Spleen (tissue), 7 donors: Measurements from ENCODE around the gene TMEM212.

Source experiments
- POLR2A ChIP-seq, 3 donors: fragments of 450-650 bp; IDR thresholded peaks; one replicate each; pipeline ENCODE4 v1.5.1; 2017; ENCODE audit warnings: antibody characterized with exemption in 3 of 3, mild to moderate bottlenecking in 1 of 3
- POLR2AphosphoS5 ChIP-seq, 3 donors: sonication (generic); formaldehyde crosslinking; IDR thresholded peaks; one replicate each; pipeline ENCODE4 v1.5.1; 2017; ENCODE audit warnings: antibody characterized with exemption in 3 of 3
- TF ChIP-seq, protein P1 (sequence below), 11 experiments: fragments of 200-600 bp in 7 of 11; fragments of 450-650 bp in 4 of 11; sonication (generic) in 4 of 11; IDR thresholded peaks in 8 of 11; conservative IDR thresholded peaks in 3 of 11; 1 replicate in 7 of 11; 2 replicates in 4 of 11; pipeline versions ENCODE4 v1.4.0 to v1.8.0; 2016 to 2021; ENCODE audit warnings: antibody characterized with exemption in 11 of 11, inconsistent platforms in 4 of 11, mild to moderate bottlenecking in 1 of 11
- donor health status: DM: no; HTN: no; CAD: no; lungs with moderate emphysema.
- donor health status: DM: no; HTN: no; CAD: no.
- donor health status: DM: no; HTN: no; CAD: no.

GRCh38 chr3:171875923-171876412 lies 32.8 kb downstream of the TMEM212 start:
- TF ChIP-seq, protein P1, sequence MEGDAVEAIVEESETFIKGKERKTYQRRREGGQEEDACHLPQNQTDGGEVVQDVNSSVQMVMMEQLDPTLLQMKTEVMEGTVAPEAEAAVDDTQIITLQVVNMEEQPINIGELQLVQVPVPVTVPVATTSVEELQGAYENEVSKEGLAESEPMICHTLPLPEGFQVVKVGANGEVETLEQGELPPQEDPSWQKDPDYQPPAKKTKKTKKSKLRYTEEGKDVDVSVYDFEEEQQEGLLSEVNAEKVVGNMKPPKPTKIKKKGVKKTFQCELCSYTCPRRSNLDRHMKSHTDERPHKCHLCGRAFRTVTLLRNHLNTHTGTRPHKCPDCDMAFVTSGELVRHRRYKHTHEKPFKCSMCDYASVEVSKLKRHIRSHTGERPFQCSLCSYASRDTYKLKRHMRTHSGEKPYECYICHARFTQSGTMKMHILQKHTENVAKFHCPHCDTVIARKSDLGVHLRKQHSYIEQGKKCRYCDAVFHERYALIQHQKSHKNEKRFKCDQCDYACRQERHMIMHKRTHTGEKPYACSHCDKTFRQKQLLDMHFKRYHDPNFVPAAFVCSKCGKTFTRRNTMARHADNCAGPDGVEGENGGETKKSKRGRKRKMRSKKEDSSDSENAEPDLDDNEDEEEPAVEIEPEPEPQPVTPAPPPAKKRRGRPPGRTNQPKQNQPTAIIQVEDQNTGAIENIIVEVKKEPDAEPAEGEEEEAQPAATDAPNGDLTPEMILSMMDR (IDR thresholded peaks at IDR 0.05 in 8 of 11, conservative IDR thresholded peaks at IDR 0.05 in 3 of 11): no peak
- no peak for TF ChIP-seq POLR2A (IDR thresholded peaks at IDR 0.05)
- TF ChIP-seq POLR2AphosphoS5 (IDR thresholded peaks at IDR 0.05): no peak
